HCT116 (cell line): ENCODE measurements around the gene CD72.

Source experiments
- CBX3 ChIP-seq: IDR thresholded peaks from 2 replicates; pipeline ENCODE4 v1.6.1; 2012; ENCODE audit warnings: low read depth
- CTCF ChIP-seq, 3 experiments: fragments of 200-600 bp in 1 of 3; sonication (generic) in 1 of 3; IDR thresholded peaks in 2 of 3; conservative IDR thresholded peaks in 1 of 3; 2 replicates each; pipeline ENCODE4 v1.5.1; 2012 to 2017; ENCODE audit warnings: low read depth in 2 of 3, low read length in 2 of 3, antibody characterized with exemption in 1 of 3, borderline replicate concordance in 1 of 3, control low read depth in 1 of 3, mild to moderate bottlenecking in 1 of 3, mixed read lengths in 1 of 3, mixed run types in 1 of 3, moderate library complexity in 1 of 3; ENCODE audit not compliant: insufficient read depth in 1 of 3
- EGR1 ChIP-seq: IDR thresholded peaks from 2 replicates; pipeline ENCODE4 v1.6.1; 2012; ENCODE audit warnings: low read depth
- EZH2 ChIP-seq: fragments of 200-600 bp; sonication (generic); IDR thresholded peaks from 2 replicates; pipeline ENCODE4 v1.6.1; 2017; ENCODE audit warnings: antibody characterized with exemption, mixed run types
- MAX ChIP-seq: IDR thresholded peaks from 2 replicates; pipeline ENCODE4 v1.6.1; 2012
- POLR2A ChIP-seq: IDR thresholded peaks from 2 replicates; pipeline ENCODE4 v1.7.0; 2011; ENCODE audit warnings: borderline replicate concordance; ENCODE audit not compliant: insufficient read depth, insufficient read length; ENCODE audit errors: extremely low read depth
- REST ChIP-seq: IDR thresholded peaks from 2 replicates; pipeline ENCODE4 v1.6.1; 2012; ENCODE audit warnings: low read depth
- TCF7L2 ChIP-seq: IDR thresholded peaks from 2 replicates; pipeline ENCODE4 v1.7.0; 2011; ENCODE audit warnings: borderline replicate concordance, inconsistent platforms; ENCODE audit not compliant: insufficient read depth, insufficient read length; ENCODE audit errors: extremely low read depth
- ZBTB33 ChIP-seq: IDR thresholded peaks from 2 replicates; pipeline ENCODE4 v1.6.1; 2011; ENCODE audit warnings: mild to moderate bottlenecking, low read length, moderate library complexity; ENCODE audit not compliant: insufficient replicate concordance; ENCODE audit errors: extremely low read depth

GRCh38 chr9:35609820-35610163 is 8.4 kb downstream of the CD72 start:
- no peak for TF ChIP-seq EGR1
- no peak for TF ChIP-seq CBX3
- no peak for TF ChIP-seq CTCF (IDR thresholded peaks at IDR 0.05 in 2 of 3, conservative IDR thresholded peaks at IDR 0.05 in 1 of 3; ENCODE audit: borderline replicate concordance in 1 of 3, insufficient read depth in 1 of 3, low read depth in 2 of 3, low read length in 2 of 3)
- no peak for TF ChIP-seq MAX
- no peak for TF ChIP-seq POLR2A
- TF ChIP-seq REST, result no peak
- TF ChIP-seq ZBTB33, result no peak
- no peak for TF ChIP-seq TCF7L2
- no peak for TF ChIP-seq EZH2
